ENCODE data around the gene HLA-DOB.

Gene HLA-DOB

GRCh38 chr6:32839356-32839755 lies 22.6 kb upstream of the HLA-DOB start:
- Histone ChIP-seq H3K36me3 (replicated peaks; ENCODE audit: insufficient read depth, low read length) (no peaks in the 10 kb centered on the region), H3K4me3 (ENCODE audit: low read length) (no peak overlapping the region), H3K9me2 (replicated peaks; ENCODE audit: insufficient read depth, low read length) (no peaks in the 10 kb centered on the region), H4K20me1 (ENCODE audit: insufficient read depth, low read length) (no peaks in the 10 kb centered on the region), H3K9ac (ENCODE audit: low read length) (no peak overlapping the region), H3K9me3 (replicated peaks; ENCODE audit: insufficient read depth, low read length) (no peaks in the 10 kb centered on the region), H3K4me1 (ENCODE audit: low read length) (peaks cover 19% of the 10 kb centered on the region), H3K27ac (ENCODE audit: low read length) (no peak overlapping the region), H2AFZ (ENCODE audit: low read length) (no peak overlapping the region), H3F3A (ENCODE audit: insufficient read depth, low read length) (peaks cover 9% of the 10 kb centered on the region; the same call in 1 of the 2 replicates), H3K79me2 (ENCODE audit: low read length) (peaks cover 42% of the 10 kb centered on the region), H3K27me3 (replicated peaks; ENCODE audit: insufficient read depth, low read length) (no peaks in the 10 kb centered on the region), H3K4me2 (ENCODE audit: low read depth, low read length) (no peak overlapping the region)
- TF ChIP-seq EZH2phosphoT487 (IDR thresholded peaks at IDR 0.05; ENCODE audit: low read length) (no peak), EZH2 (optimal IDR thresholded peaks at IDR 0.05; ENCODE audit: low read depth, low read length) (no peak)
- TF ChIP-seq, protein P1, sequence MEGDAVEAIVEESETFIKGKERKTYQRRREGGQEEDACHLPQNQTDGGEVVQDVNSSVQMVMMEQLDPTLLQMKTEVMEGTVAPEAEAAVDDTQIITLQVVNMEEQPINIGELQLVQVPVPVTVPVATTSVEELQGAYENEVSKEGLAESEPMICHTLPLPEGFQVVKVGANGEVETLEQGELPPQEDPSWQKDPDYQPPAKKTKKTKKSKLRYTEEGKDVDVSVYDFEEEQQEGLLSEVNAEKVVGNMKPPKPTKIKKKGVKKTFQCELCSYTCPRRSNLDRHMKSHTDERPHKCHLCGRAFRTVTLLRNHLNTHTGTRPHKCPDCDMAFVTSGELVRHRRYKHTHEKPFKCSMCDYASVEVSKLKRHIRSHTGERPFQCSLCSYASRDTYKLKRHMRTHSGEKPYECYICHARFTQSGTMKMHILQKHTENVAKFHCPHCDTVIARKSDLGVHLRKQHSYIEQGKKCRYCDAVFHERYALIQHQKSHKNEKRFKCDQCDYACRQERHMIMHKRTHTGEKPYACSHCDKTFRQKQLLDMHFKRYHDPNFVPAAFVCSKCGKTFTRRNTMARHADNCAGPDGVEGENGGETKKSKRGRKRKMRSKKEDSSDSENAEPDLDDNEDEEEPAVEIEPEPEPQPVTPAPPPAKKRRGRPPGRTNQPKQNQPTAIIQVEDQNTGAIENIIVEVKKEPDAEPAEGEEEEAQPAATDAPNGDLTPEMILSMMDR (IDR thresholded peaks at IDR 0.05; ENCODE audit: low read length): no peak
- no peak for DNase-seq

DNA sequence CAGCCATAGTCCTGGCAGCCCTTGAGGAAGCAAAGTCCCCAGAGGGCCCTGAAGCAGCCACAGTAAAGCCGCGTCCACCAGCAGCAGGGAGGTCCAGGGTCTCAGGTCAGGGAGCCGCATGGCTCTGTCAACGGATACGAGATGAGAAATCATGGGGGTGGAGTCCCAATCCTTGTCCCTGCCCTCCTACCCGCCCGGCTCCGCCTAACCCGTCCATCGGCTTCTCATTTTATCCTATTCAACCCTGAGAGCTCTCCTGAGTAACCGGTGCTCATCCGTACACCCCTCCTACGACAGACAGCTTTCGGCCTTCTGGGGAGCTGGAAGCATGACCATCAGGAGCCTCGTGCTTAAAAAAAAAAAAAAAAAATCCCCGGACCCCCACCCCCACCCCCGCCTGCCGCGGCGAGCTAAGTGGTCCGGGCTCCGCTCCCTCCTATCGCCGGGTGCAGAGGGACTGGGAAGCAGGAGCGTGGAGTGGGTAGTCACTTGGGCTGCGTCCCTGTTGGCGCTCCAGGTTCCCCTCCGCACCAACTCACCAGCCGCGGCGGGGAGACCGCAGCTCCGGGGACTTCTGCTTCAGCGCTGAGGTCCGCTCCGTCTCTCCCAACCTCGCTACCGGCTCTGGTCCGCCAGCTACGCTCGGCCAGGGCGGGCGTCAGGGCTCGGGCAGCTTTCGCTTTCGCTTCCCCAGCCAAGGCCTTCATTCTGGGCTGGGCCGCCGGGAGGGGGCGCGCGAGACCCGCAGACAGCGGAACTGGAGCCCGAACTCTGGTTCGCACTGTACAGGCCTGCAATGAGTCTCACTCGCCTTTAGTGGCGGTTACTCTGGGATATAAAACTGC lies 21.5 kb upstream of the HLA-DOB start, which contains the start of gene TAP2:
TSS of gene TAP2 (minus strand) at position 626 of the 845 bp plus-strand sequence. CDS start at position 120, 506 bp downstream.
- peak within 1 kb of the TSS; percentile 73 for H3K9ac ChIP-seq (ENCODE audit: low read length)
- H3K4me2 ChIP-seq (ENCODE audit: low read depth, low read length): peak within 1 kb of the TSS; percentile 88
- H3K79me2 ChIP-seq (ENCODE audit: low read length): peaks cover 33% of the 10 kb centered on the region
- peak within 1 kb of the TSS; percentile 73 for H2AFZ ChIP-seq (ENCODE audit: low read length)
- H3F3A ChIP-seq (ENCODE audit: insufficient read depth, low read length): peaks cover 4% of the 10 kb centered on the region; the same call in 1 of the 2 replicates
- peak within 1 kb of the TSS; percentile 74 for H3K4me3 ChIP-seq (ENCODE audit: low read length)
- H3K9me3 ChIP-seq (replicated peaks; ENCODE audit: insufficient read depth, low read length): no peaks in the 10 kb centered on the region
- no peak for TF ChIP-seq EZH2phosphoT487 (IDR thresholded peaks at IDR 0.05; ENCODE audit: low read length)
- TF ChIP-seq, protein P1 (IDR thresholded peaks at IDR 0.05; ENCODE audit: low read length): peak; percentile 92
- H3K27me3 ChIP-seq (replicated peaks; ENCODE audit: insufficient read depth, low read length): no peaks in the 10 kb centered on the region
- no peaks in the 10 kb centered on the region for H4K20me1 ChIP-seq (ENCODE audit: insufficient read depth, low read length)
- peaks cover 18% of the 10 kb centered on the region for H3K4me1 ChIP-seq (ENCODE audit: low read length)
- H3K36me3 ChIP-seq (replicated peaks; ENCODE audit: insufficient read depth, low read length): no peaks in the 10 kb centered on the region
- no peaks in the 10 kb centered on the region for H3K9me2 ChIP-seq (replicated peaks; ENCODE audit: insufficient read depth, low read length)
- peak within 1 kb of the TSS; percentile 60; the same call in 1 of the 2 replicates for H3K27ac ChIP-seq (ENCODE audit: low read length)
- peak; percentile 93 for DNase-seq

- Histone ChIP-seq H3F3A (ENCODE audit: insufficient read depth, low read length) (peaks cover 4% of the 10 kb centered on the region; the same call in 1 of the 2 replicates), H3K27ac (ENCODE audit: low read length) (peak overlapping the region; percentile 60; the same call in 1 of the 2 replicates), H3K9me3 (replicated peaks; ENCODE audit: insufficient read depth, low read length) (no peaks in the 10 kb centered on the region), H4K20me1 (ENCODE audit: insufficient read depth, low read length) (no peaks in the 10 kb centered on the region), H3K36me3 (replicated peaks; ENCODE audit: insufficient read depth, low read length) (no peaks in the 10 kb centered on the region), H3K4me3 (ENCODE audit: low read length) (peak overlapping the region; percentile 74), H3K27me3 (replicated peaks; ENCODE audit: insufficient read depth, low read length) (no peaks in the 10 kb centered on the region), H3K4me1 (ENCODE audit: low read length) (peaks cover 11% of the 10 kb centered on the region), H3K79me2 (ENCODE audit: low read length) (peaks cover 30% of the 10 kb centered on the region), H3K9me2 (replicated peaks; ENCODE audit: insufficient read depth, low read length) (no peaks in the 10 kb centered on the region), H3K9ac (ENCODE audit: low read length) (peak overlapping the region; percentile 73), H3K4me2 (ENCODE audit: low read depth, low read length) (peak overlapping the region; percentile 88), H2AFZ (ENCODE audit: low read length) (peak overlapping the region; percentile 73)
- DNase-seq: no peak
- TF ChIP-seq EZH2 (optimal IDR thresholded peaks at IDR 0.05; ENCODE audit: low read depth, low read length) (no peak), EZH2phosphoT487 (IDR thresholded peaks at IDR 0.05; ENCODE audit: low read length) (no peak)
- TF ChIP-seq, protein P1 (IDR thresholded peaks at IDR 0.05; ENCODE audit: low read length): no peak
These were observed 20.9 kb upstream of the HLA-DOB start for GRCh38 chr6:32837651-32838113.

All from MM.1S (cell line).